ENCODE data around the gene SPSB1. TPM values are rescaled to one million over a fixed set of nuclear protein-coding genes. Genes with fewer than 3 reads are reported as not detected.

The SPSB1 gene
- polyA plus RNA-seq, 1 donor from 2014 or later: 1.4 TPM

DNA sequence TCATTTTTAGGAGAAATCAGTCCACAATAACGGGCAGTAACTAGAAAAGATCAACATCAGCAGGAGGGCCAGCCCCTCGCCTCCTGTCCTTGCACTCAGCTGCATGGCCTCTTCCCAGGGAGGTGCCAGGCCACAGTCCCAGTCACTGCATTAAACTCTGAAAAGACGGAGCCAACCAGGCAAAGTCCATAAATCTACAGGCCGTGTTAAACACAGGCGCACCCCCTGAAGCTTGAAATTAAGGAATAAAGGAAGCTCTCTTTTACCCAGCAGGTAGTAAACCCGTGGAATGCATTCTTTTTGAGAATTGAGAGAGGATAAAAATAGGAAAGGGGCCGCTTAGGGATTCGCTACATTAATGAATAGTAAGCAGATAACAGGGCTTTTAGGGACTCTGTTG, 39.7 kb upstream of the SPSB1 start:
- Histone ChIP-seq H3K4me2 (ENCODE audit: low read length) (peak overlapping the region; percentile 48), H2AFZ (ENCODE audit: low read depth, low read length) (peak overlapping the region; percentile 9), H3K4me3 (ENCODE audit: low read length) (peak overlapping the region; percentile 41), H3K9ac (ENCODE audit: low read length) (peak overlapping the region; percentile 42), H3F3A (ENCODE audit: insufficient read depth, low read length, poor library complexity, severe bottlenecking) (peaks cover 4% of the 10 kb centered on the region), H3K27ac (ENCODE audit: low read length) (peak overlapping the region; percentile 44), H3K79me2 (replicated peaks; ENCODE audit: insufficient read depth, low read length) (no peaks in the 10 kb centered on the region), H3K27me3 (ENCODE audit: insufficient read depth, low read depth, low read length) (no peaks in the 10 kb centered on the region), H4K20me1 (ENCODE audit: insufficient read depth) (no peaks in the 10 kb centered on the region), H3K36me3 (ENCODE audit: insufficient read depth, low read length) (no peaks in the 10 kb centered on the region), H3K9me3 (ENCODE audit: low read length) (no peaks in the 10 kb centered on the region), H3K9me2 (ENCODE audit: insufficient read depth, low read length) (no peaks in the 10 kb centered on the region)
- TF ChIP-seq MXI1 (conservative IDR thresholded peaks at IDR 0.05; ENCODE audit: poor library complexity, severe bottlenecking) (peak; percentile 6), EP300 (conservative IDR thresholded peaks at IDR 0.05; ENCODE audit: poor library complexity, severe bottlenecking) (no peak)

DNA sequence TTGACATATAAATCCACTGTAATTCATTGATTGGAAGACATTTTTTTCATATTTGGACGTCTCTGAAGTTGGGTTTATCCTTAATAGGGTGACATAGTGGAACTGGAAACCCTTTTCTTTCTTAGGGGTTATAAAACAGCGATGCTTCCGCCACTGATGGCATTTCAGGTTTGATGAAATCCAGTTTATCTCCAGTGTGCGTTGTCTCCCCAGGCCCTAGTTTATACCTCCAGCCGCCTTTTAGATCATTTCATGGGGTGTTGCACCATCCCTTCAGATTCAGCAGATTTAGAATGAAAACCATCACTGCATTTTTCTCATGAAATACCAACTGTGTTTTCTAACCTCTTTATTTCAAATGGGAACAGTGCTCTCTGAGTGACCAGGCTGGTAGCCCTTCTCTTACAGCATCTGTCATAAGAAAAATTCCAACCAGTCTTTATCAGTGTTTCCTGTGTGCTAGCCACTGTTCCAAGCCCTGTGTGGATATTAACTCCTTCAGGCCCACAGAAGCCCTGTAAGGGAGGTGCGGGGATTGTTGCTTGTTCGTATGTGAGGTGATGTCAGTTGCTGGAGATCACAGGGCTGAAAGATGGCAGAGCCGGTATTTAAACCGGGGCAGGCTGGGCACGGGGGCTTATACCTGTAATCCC, 39.1 kb upstream of the SPSB1 start:
- H3K4me2 ChIP-seq (ENCODE audit: low read length): peak overlapping the region; percentile 48
- H3K9me3 ChIP-seq (ENCODE audit: low read length): no peaks in the 10 kb centered on the region
- H3K9ac ChIP-seq (ENCODE audit: low read length): peak overlapping the region; percentile 42
- H4K20me1 ChIP-seq (ENCODE audit: insufficient read depth): no peaks in the 10 kb centered on the region
- peak overlapping the region; percentile 41 for H3K4me3 ChIP-seq (ENCODE audit: low read length)
- H3K79me2 ChIP-seq (replicated peaks; ENCODE audit: insufficient read depth, low read length): no peaks in the 10 kb centered on the region
- H3F3A ChIP-seq (ENCODE audit: insufficient read depth, low read length, poor library complexity, severe bottlenecking): peaks cover 4% of the 10 kb centered on the region
- TF ChIP-seq EZH2 (IDR thresholded peaks at IDR 0.05; ENCODE audit: borderline replicate concordance, insufficient read depth, low read length, poor library complexity, severe bottlenecking) (no peak), TAF1 (IDR thresholded peaks at IDR 0.05; ENCODE audit: low read depth) (peak; percentile 42), EP300 (conservative IDR thresholded peaks at IDR 0.05; ENCODE audit: poor library complexity, severe bottlenecking) (no peak)
- TF ChIP-seq, protein P1, sequence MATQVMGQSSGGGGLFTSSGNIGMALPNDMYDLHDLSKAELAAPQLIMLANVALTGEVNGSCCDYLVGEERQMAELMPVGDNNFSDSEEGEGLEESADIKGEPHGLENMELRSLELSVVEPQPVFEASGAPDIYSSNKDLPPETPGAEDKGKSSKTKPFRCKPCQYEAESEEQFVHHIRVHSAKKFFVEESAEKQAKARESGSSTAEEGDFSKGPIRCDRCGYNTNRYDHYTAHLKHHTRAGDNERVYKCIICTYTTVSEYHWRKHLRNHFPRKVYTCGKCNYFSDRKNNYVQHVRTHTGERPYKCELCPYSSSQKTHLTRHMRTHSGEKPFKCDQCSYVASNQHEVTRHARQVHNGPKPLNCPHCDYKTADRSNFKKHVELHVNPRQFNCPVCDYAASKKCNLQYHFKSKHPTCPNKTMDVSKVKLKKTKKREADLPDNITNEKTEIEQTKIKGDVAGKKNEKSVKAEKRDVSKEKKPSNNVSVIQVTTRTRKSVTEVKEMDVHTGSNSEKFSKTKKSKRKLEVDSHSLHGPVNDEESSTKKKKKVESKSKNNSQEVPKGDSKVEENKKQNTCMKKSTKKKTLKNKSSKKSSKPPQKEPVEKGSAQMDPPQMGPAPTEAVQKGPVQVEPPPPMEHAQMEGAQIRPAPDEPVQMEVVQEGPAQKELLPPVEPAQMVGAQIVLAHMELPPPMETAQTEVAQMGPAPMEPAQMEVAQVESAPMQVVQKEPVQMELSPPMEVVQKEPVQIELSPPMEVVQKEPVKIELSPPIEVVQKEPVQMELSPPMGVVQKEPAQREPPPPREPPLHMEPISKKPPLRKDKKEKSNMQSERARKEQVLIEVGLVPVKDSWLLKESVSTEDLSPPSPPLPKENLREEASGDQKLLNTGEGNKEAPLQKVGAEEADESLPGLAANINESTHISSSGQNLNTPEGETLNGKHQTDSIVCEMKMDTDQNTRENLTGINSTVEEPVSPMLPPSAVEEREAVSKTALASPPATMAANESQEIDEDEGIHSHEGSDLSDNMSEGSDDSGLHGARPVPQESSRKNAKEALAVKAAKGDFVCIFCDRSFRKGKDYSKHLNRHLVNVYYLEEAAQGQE (IDR thresholded peaks at IDR 0.05; ENCODE audit: borderline replicate concordance): peak; percentile 35
- no peaks in the 10 kb centered on the region for H3K27me3 ChIP-seq (ENCODE audit: insufficient read depth, low read depth, low read length)
- peak overlapping the region; percentile 44 for H3K27ac ChIP-seq (ENCODE audit: low read length)
- peak overlapping the region; percentile 9 for H2AFZ ChIP-seq (ENCODE audit: low read depth, low read length)
- H3K36me3 ChIP-seq (ENCODE audit: insufficient read depth, low read length): no peaks in the 10 kb centered on the region
- H3K9me2 ChIP-seq (ENCODE audit: insufficient read depth, low read length): no peaks in the 10 kb centered on the region

DNA sequence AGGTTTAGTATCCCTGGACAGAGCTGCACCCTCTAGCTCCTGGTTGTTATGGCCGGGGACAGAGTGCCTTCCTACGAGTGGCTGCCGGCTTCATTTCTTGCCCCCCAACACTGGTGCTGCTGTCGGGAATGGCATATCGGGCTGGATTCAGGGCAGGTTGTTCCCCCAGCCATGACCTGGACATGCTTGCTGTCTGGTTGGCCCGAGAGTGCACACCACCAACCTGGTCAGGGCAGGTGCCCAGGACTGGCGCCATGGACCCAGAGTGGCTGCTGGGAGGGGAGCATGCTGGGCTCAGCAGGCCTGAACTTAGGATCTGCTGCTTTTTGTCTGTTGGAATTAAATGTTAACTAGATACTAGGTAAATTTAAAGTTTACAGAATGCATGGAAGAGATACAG, 36.4 kb upstream of the SPSB1 start:
- Histone ChIP-seq H3K4me2 (ENCODE audit: low read length) (no peak overlapping the region), H3K36me3 (ENCODE audit: insufficient read depth, low read length) (no peaks in the 10 kb centered on the region), H4K20me1 (ENCODE audit: insufficient read depth) (no peaks in the 10 kb centered on the region)

More for the DNA sequence above, 36.4 kb upstream of the SPSB1 start:
- no peak for TF ChIP-seq MXI1 (conservative IDR thresholded peaks at IDR 0.05; ENCODE audit: poor library complexity, severe bottlenecking)
- TF ChIP-seq EP300 (conservative IDR thresholded peaks at IDR 0.05; ENCODE audit: poor library complexity, severe bottlenecking): no peak
- no peak for TF ChIP-seq TAF1 (IDR thresholded peaks at IDR 0.05; ENCODE audit: low read depth)
- no peak for TF ChIP-seq RAD21 (conservative IDR thresholded peaks at IDR 0.05)
- TF ChIP-seq, protein P2, sequence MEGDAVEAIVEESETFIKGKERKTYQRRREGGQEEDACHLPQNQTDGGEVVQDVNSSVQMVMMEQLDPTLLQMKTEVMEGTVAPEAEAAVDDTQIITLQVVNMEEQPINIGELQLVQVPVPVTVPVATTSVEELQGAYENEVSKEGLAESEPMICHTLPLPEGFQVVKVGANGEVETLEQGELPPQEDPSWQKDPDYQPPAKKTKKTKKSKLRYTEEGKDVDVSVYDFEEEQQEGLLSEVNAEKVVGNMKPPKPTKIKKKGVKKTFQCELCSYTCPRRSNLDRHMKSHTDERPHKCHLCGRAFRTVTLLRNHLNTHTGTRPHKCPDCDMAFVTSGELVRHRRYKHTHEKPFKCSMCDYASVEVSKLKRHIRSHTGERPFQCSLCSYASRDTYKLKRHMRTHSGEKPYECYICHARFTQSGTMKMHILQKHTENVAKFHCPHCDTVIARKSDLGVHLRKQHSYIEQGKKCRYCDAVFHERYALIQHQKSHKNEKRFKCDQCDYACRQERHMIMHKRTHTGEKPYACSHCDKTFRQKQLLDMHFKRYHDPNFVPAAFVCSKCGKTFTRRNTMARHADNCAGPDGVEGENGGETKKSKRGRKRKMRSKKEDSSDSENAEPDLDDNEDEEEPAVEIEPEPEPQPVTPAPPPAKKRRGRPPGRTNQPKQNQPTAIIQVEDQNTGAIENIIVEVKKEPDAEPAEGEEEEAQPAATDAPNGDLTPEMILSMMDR (IDR thresholded peaks at IDR 0.05; ENCODE audit: poor library complexity, severe bottlenecking): no peak
- no peak for TF ChIP-seq EZH2 (IDR thresholded peaks at IDR 0.05; ENCODE audit: borderline replicate concordance, insufficient read depth, low read length, poor library complexity, severe bottlenecking)
- TF ChIP-seq POLR2AphosphoS5 (IDR thresholded peaks at IDR 0.05): no peak
- no peak for TF ChIP-seq SMC3 (conservative IDR thresholded peaks at IDR 0.05; ENCODE audit: poor library complexity)
- TF ChIP-seq, protein P1 (IDR thresholded peaks at IDR 0.05; ENCODE audit: borderline replicate concordance): no peak
- Histone ChIP-seq H3K4me3 (ENCODE audit: low read length) (no peak overlapping the region), H3K27ac (ENCODE audit: low read length) (no peak overlapping the region), H2AFZ (ENCODE audit: low read depth, low read length) (no peak overlapping the region), H3K79me2 (replicated peaks; ENCODE audit: insufficient read depth, low read length) (no peaks in the 10 kb centered on the region), H3F3A (ENCODE audit: insufficient read depth, low read length, poor library complexity, severe bottlenecking) (peaks cover 4% of the 10 kb centered on the region), H3K27me3 (ENCODE audit: insufficient read depth, low read depth, low read length) (no peaks in the 10 kb centered on the region), H3K9me2 (ENCODE audit: insufficient read depth, low read length) (no peaks in the 10 kb centered on the region), H3K9ac (ENCODE audit: low read length) (no peak overlapping the region), H3K9me3 (ENCODE audit: low read length) (no peaks in the 10 kb centered on the region)

Data from neural cell (in vitro differentiated cells).